HepG2 (cell line): ENCODE measurements around the gene ZSCAN23. TPM values are rescaled to one million over a fixed set of nuclear protein-coding genes. Genes with fewer than 3 reads are reported as not detected.

Experiments
- ATAC-seq: fragments of 200-7000 bp; cut with Tn5 transposase; 3 replicates; pipeline ENCODE4 v1.9.1; 2020; ENCODE audit warnings: mild to moderate bottlenecking, moderate library complexity
- BruUV-seq: library from RNA; stranded (reverse); fragments of 400-500 nt; replicated peaks from 2 replicates; lab custom pipeline; 2021; lab: Mats Ljungman, UMichigan
- CTCF ChIA-PET: fragments of 300-600 bp; formaldehyde crosslinking; extraction: SDS; loops from one replicate; lab custom pipeline; 2021; ENCODE audit warnings: low total read pairs, inconsistent platforms, low intra/inter-chr PET ratio; lab: Yijun Ruan, JAX
- POLR2A ChIA-PET: fragments of 350-600 bp; sonication (Branson Sonifier 250); formaldehyde crosslinking; loops from one replicate; lab custom pipeline; 2020; ENCODE audit warnings: antibody characterized with exemption, inconsistent platforms; lab: Yijun Ruan, JAX
- DNase-seq: peaks from one replicate; pipeline ENCODE4 v3.0.0-alpha.2; 2015; ENCODE audit warnings: low spot score
- FAIRE-seq: peaks from 3 replicates; lab custom pipeline; 2011; peaks lifted over from hg19 to GRCh38; lab: Jason Lieb, UNC
- H2AFZ ChIP-seq: one replicate; pipeline ENCODE4 v1.6.1; 2011; ENCODE audit warnings: low read length, inconsistent platforms
- H3K27ac ChIP-seq: fragments of 300-600 bp; 3 replicates; pipeline ENCODE4 v1.8.0; 2011; ENCODE audit warnings: mixed run types, mild to moderate bottlenecking, mixed read lengths, low read length, inconsistent platforms; ENCODE audit not compliant: insufficient read depth; ENCODE audit errors: extremely low read length
- H3K27me3 ChIP-seq, 2 experiments: fragments of 200-600 bp in 1 of 2; 2 replicates in 1 of 2; 3 replicates in 1 of 2; pipeline versions ENCODE4 v1.6.0 to v1.8.0; 2011; ENCODE audit warnings: low read length in 2 of 2, mild to moderate bottlenecking in 2 of 2, moderate library complexity in 2 of 2, inconsistent platforms in 1 of 2; ENCODE audit not compliant: insufficient read depth in 2 of 2, control insufficient read depth in 1 of 2
- H3K36me3 ChIP-seq, 2 experiments: fragments of 200-600 bp in 1 of 2; replicated peaks in 1 of 2; 2 replicates in 1 of 2; 3 replicates in 1 of 2; pipeline versions ENCODE4 v1.5.1 to v1.8.0; 2011; ENCODE audit warnings: low read length in 2 of 2, inconsistent platforms in 1 of 2; ENCODE audit not compliant: insufficient read depth in 2 of 2, control insufficient read depth in 1 of 2
- H3K4me1 ChIP-seq: 2 replicates; pipeline ENCODE4 v1.5.1; 2012; ENCODE audit warnings: low read length, inconsistent platforms; ENCODE audit not compliant: insufficient read depth
- H3K4me2 ChIP-seq: 2 replicates; pipeline ENCODE4 v1.6.0; 2011; ENCODE audit warnings: low read depth, low read length, inconsistent platforms
- H3K4me3 ChIP-seq, 3 experiments: fragments of 200-600 bp in 1 of 3; sonication (generic), shearing (Covaris generic) in 1 of 3; replicated peaks in 1 of 3; 2 replicates each; pipeline ENCODE4 v1.5.1; 2011 to 2016; ENCODE audit warnings: low read length in 3 of 3, inconsistent platforms in 2 of 3, low read depth in 2 of 3, mild to moderate bottlenecking in 2 of 3, control low read depth in 1 of 3, mixed read lengths in 1 of 3; ENCODE audit not compliant: insufficient read depth in 1 of 3
- H3K79me2 ChIP-seq: one replicate; pipeline ENCODE4 v1.6.1; 2011; ENCODE audit warnings: low read length, inconsistent platforms; ENCODE audit not compliant: insufficient read depth
- H3K9ac ChIP-seq: 2 replicates; pipeline ENCODE4 v1.6.0; 2011; ENCODE audit warnings: mild to moderate bottlenecking, low read depth, low read length, inconsistent platforms; ENCODE audit not compliant: insufficient read depth
- H3K9me3 ChIP-seq: 2 replicates; pipeline ENCODE4 v1.5.1; 2012; ENCODE audit warnings: mild to moderate bottlenecking, low read length
- H4K20me1 ChIP-seq: 2 replicates; pipeline ENCODE4 v1.6.0; 2011; ENCODE audit warnings: inconsistent platforms, mild to moderate bottlenecking, low read length, moderate library complexity; ENCODE audit not compliant: insufficient read depth
- ATF7 ChIP-seq, 2 experiments: fragments of 450-650 bp in 1 of 2; sonication (generic) in 1 of 2; formaldehyde crosslinking in 1 of 2; IDR thresholded peaks; 2 replicates each; pipeline versions ENCODE4 v1.4.0 to v1.6.1; 2016 to 2020; ENCODE audit warnings: antibody characterized with exemption in 1 of 2, mild to moderate bottlenecking in 1 of 2, missing genetic modification reagents in 1 of 2
- CEBPB ChIP-seq: IDR thresholded peaks from 2 replicates; pipeline ENCODE4 v1.6.1; 2011; ENCODE audit warnings: low read depth, low read length, improper control_type of control experiment, borderline replicate concordance
- LCORL ChIP-seq, 2 experiments: fragments of 450-650 bp in 1 of 2; sonication (generic) in 1 of 2; formaldehyde crosslinking in 1 of 2; IDR thresholded peaks; 2 replicates each; pipeline versions ENCODE4 v1.5.0 to v1.6.1; 2017 to 2020; ENCODE audit warnings: antibody characterized with exemption in 1 of 2, missing genetic modification reagents in 1 of 2
- MAFF ChIP-seq: IDR thresholded peaks from 2 replicates; pipeline ENCODE4 v1.6.1; 2011; ENCODE audit warnings: low read depth, low read length, improper control_type of control experiment
- MAFK ChIP-seq, 2 experiments: IDR thresholded peaks in 1 of 2; conservative IDR thresholded peaks in 1 of 2; 2 replicates each; pipeline ENCODE4 v1.6.1; 2011; ENCODE audit warnings: improper control_type of control experiment in 2 of 2, low read length in 2 of 2
- TP53 ChIP-seq: sonication (generic); formaldehyde crosslinking; conservative IDR thresholded peaks from 2 replicates; pipeline ENCODE4 v1.4.0; 2020; ENCODE audit warnings: missing genetic modification reagents
- ZMAT3 ChIP-seq: sonication (generic); formaldehyde crosslinking; conservative IDR thresholded peaks from 2 replicates; pipeline ENCODE4 v1.7.0; 2021; ENCODE audit warnings: missing genetic modification reagents
- ZNF562 ChIP-seq: sonication (generic); formaldehyde crosslinking; IDR thresholded peaks from 2 replicates; pipeline ENCODE4 v1.8.0; 2022; ENCODE audit warnings: missing genetic modification reagents, borderline replicate concordance
- WGBS: methylation state at CpG from one replicate; pipeline ENCODE4 v1.1.6; 2017; ENCODE audit warnings: low lambda C conversion rate; 5-methylcytosine and 5-hydroxymethylcytosine counted together
- in situ Hi-C: cut with HindIII; loops from 2 replicates; pipeline ENCODE4 v1.10.0; 2017; ENCODE audit warnings: low pct_unique_long_range_greater_than_20kb; ENCODE audit not compliant: extremely low pct_ligation_motif_present
- intact Hi-C: fragments of 100-400 bp; cut with micrococcal nuclease; formaldehyde crosslinking; loops from one replicate; pipeline ENCODE4 v1.10.0; 2022; ENCODE audit not compliant: unreplicated experiment
- polyA plus RNA-seq, 8 experiments: library from polyadenylated mRNA; depleted of rRNA in 3 of 8; stranded (reverse) in 7 of 8; unstranded in 1 of 8; fragments of >200 nt; fragmentation: Illumina TruSeq in 4 of 8; extraction: Trizol in 4 of 8; gene quantifications; 2 replicates each; pipeline versions ENCODE4 v1.2.1 to v1.2.3, GENCODE V29; 2011 to 2016; ENCODE audit warnings: low read depth in 4 of 8, missing spikeins in 1 of 8, mixed read lengths in 1 of 8; ENCODE audit not compliant: insufficient read depth in 1 of 8
- total RNA-seq, 5 experiments: library from RNA; depleted of rRNA; stranded (reverse); fragments of >200 nt; fragmentation: Illumina TruSeq; extraction: Trizol; gene quantifications; 2 replicates each; pipeline ENCODE4 v1.2.3, GENCODE V29; 2016; ENCODE audit warnings: low read depth in 1 of 5

The ZSCAN23 gene
- total and polyA plus RNA-seq, 2 of the 13 experiments (the other 11 are each of a cell fraction or from before 2014, with no cell fraction given): 0.29 to 1.2 TPM

- no peak overlapping the region; a peak in 1 of 6 replicates for H3K4me3 ChIP-seq
- 0 out of 2 replicates have a peak, but pooled peaks have one; percentile 23 for TF ChIP-seq ZNF562 (CRISPR knock-in tag)
- no peak for TF ChIP-seq TP53
- peak; percentile 31; the same call in 1 of the 2 replicates for TF ChIP-seq MAFF
- 0 out of 2 replicates have a peak, but pooled peaks have one; percentile 21 for TF ChIP-seq CEBPB
- TF ChIP-seq LCORL (IDR thresholded peaks at IDR 0.05): no peak
- no peak for TF ChIP-seq LCORL (CRISPR knock-in tag; IDR thresholded peaks at IDR 0.05)
- peak; percentile 42 to 46; a peak in 3 of 4 replicates for TF ChIP-seq MAFK (conservative IDR thresholded peaks at IDR 0.05 in 1 of 2, IDR thresholded peaks at IDR 0.05 in 1 of 2; ENCODE audit: low read length in 2 of 2)
- 0 out of 2 replicates have a peak, but pooled peaks have one; percentile 3 for TF ChIP-seq ZMAT3 (CRISPR knock-in tag)
- TF ChIP-seq ATF7 (IDR thresholded peaks at IDR 0.05): peak; percentile 89
- TF ChIP-seq ATF7 (CRISPR knock-in tag; IDR thresholded peaks at IDR 0.05): no peak
- peak overlapping the region; percentile 67 for H3K9ac ChIP-seq
- no peak for DNase-seq
- peaks cover 39% of the 10 kb centered on the region for H3K4me1 ChIP-seq
- in situ Hi-C loops: no loop called here
- no TSS peak for BruUV-seq
- FAIRE-seq: no peak
- H3K36me3 ChIP-seq: peaks cover 7 to 38% of the 10 kb centered on the region in 2 experiments
- H3K9me3 ChIP-seq: no peaks in the 10 kb centered on the region
- intact Hi-C loops: loop anchor here (5.0 kb wide), 1 partner anchor 203 kb away; a partner anchor contains a TSS
- no peaks in the 10 kb centered on the region for H4K20me1 ChIP-seq
- ChIA-PET POLR2A (interaction anchor here (0.9 to 3.2 kb wide), 17 partner anchors 13 to 491 kb away, joined by 3 to 27 read pairs (median 7); partner anchors contain the start of genes PGBD1, ZKSCAN3, ZKSCAN4 and ZKSCAN8), CTCF (interaction anchor here (0.7 kb wide), 1 partner anchor 258 kb away, joined by 3 read pairs; no protein-coding TSS in a partner anchor)
- H3K4me2 ChIP-seq: peak overlapping the region; percentile 85
- ATAC-seq: no peak
- H2AFZ ChIP-seq: no peak overlapping the region
- peak overlapping the region; percentile 56 for H3K27ac ChIP-seq
- H3K79me2 ChIP-seq: no peaks in the 10 kb centered on the region
- 77% methylated on average over 2 of the region's 2 CpGs for WGBS
- no peaks in the 10 kb centered on the region for H3K27me3 ChIP-seq
Measured at GRCh38 chr6:28384143-28384533, 59.2 kb downstream of the ZSCAN23 start.
